GM21528 (cell line): Measurements from ENCODE around the gene LAMA2.

Experiments
- ATAC-seq: cut with Tn5 transposase; IDR thresholded peaks from one replicate; pipeline ENCODE4 v1.9.1; 2021; ENCODE audit warnings: mild to moderate bottlenecking, moderate library complexity; ENCODE audit not compliant: unreplicated experiment, low FRiP score

LAMA2 gene

GRCh38 chr6:129536271-129536670 lies 653.3 kb downstream of the LAMA2 start:
- ATAC-seq = no peak

GRCh38 chr6:129539032-129539431 lies 656.1 kb downstream of the LAMA2 start:
- no peak for ATAC-seq

- no peak for ATAC-seq
Measured at GRCh38 chr6:129542705-129543104, 659.8 kb downstream of the LAMA2 start.

DNA sequence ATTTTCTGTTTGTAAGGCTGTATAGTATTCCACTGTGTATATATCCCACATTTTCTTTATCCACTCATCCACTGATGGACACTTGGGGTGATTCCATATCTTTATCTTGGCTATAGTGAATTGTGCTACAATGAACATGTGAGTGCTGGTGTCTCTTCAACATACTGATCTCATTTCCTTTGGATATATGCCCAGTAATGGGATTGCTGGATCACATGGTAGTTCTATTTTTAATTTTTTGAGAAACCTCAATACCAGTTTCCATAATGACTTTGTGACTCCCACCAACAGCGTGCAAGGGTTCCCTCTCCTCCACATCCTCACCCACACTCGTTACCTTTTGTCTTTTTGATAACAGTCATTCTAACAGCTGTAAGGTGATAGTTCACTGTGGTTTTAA lies 661.0 kb downstream of the LAMA2 start:
- ATAC-seq = no peak

GRCh38 chr6:129544892-129545612 lies 662.1 kb downstream of the LAMA2 start:
- ATAC-seq = no peak

- ATAC-seq = no peak
Measured at GRCh38 chr6:129546702-129547101, 663.8 kb downstream of the LAMA2 start.

DNA sequence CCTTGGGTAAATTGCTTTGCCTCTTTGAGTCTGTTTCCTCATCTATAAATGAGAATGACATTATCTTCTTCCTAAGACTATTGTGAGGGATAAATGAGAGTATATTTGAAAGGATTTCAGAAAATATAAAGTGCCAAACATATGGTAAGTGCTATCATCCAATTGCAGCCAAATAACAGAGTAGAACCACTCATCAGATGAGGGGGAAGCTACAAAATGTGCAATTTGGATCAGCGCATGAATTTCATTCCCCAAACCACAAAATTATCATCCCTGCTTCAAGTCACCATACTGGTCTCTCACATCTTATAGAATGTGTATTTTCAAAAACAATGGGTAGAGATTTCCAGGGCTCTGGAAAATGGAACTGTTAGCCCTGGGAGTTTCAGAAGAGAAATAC lies 668.5 kb downstream of the LAMA2 start:
- ATAC-seq = no peak

DNA sequence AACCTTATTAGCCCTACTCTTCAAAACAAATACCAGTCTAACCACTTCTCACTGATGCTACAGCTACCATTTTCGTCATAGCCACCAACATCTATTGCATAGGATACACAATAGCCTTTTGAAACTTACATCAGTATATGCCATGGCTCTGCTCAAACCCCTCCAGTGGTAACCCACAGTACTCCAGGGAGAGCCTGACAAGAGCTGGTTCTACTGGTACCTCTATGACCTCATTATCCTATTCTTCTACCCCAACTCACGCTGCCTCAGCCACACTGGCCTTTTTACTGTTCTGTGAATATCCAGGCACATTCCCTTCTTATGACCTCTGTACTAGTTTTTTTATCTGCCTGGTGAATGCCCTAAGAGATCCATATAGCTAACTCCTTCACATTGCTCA lies 669.5 kb downstream of the LAMA2 start:
- ATAC-seq = no peak

DNA sequence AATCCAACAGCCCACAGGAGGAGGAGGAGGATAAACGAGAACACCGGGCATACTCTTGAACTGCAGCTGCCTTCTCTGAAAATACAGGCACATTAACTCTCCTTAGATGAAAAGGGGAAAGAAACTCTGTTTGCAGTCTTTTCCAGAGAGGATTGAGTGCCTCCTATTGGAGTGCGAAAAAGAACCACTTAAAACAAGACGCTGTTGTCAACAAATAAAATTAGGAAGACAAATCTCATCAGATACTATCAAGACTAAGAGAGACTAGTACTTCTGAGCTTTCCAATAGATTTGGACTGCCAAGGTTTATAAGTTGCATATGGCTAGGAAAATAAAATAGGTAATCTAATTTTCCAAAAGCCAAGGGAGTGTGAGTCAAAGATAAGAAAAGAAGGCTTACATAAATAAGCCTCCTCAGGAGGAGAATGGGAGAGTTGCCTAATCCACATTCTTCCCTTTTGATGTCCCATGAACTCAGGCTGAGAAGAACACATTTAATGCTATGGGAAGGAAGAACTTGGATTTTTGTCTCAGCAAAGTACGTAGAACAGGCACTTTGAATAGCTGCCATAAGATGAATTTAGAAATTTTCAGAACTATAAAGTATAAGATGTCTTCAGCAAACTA lies 672.4 kb downstream of the LAMA2 start:
- ATAC-seq = no peak

DNA sequence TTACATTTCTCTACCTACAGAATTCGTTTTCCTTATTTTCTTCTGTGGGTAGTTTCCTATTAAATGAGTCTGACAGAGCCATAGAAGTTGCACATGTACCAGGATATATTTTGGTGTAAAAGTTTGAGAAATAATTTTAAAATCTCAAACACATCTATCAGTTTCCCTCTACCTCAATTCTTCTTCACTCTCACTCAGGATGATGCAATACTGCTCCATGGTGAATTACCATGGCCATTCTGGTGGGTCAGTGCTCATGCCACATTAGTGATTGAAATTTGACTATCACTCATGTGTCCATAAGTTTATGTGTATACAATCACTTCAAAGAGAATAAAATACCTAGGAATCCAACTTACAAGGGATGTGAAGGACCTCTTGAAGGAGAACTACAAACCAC lies 675.3 kb downstream of the LAMA2 start:
- no peak for ATAC-seq

- ATAC-seq = no peak
Measured at GRCh38 chr6:129565366-129565765, 682.4 kb downstream of the LAMA2 start.

- no peak for ATAC-seq
Measured at GRCh38 chr6:129565811-129566210, 682.9 kb downstream of the LAMA2 start.
